ENCODE measurements around the gene RPS3. TPM values are rescaled to one million over a fixed set of nuclear protein-coding genes. Genes with fewer than 3 reads are reported as not detected.

RPS3 gene
- total RNA-seq, result 2,836 and 2,973 TPM in 2 replicates
- 3,219 and 3,734 TPM in 2 replicates for polyA plus RNA-seq
- 3,159 and 3,916 TPM in 2 replicates for polyA plus RNA-seq (2011; cell fraction: cytosol; rRNA removed)
- 1,354 and 1,373 TPM in 2 replicates for polyA plus RNA-seq (2011; cell fraction: nucleus; rRNA removed)
- polyA plus RNA-seq (2012), result 4,332 and 4,658 TPM in 2 replicates
- 1,194 and 1,275 TPM in 2 replicates for polyA minus RNA-seq
- polyA minus RNA-seq (2011; cell fraction: cytosol; rRNA and poly(A)+ RNA removed), result 1,153 TPM
- polyA minus RNA-seq (2011; cell fraction: nucleus; rRNA and poly(A)+ RNA removed), result 141 and 185 TPM in 2 replicates
- Bru-seq, nascent RNA, result percentile 96 among the genes with signal in this experiment
- BruChase-seq, experiment 1, labeled RNA remaining after a 6-hour chase, result percentile 96 among the genes with signal in this experiment
- BruChase-seq, experiment 2, labeled RNA remaining after a 2-hour chase, result percentile 96 among the genes with signal in this experiment
- long read RNA-seq, transcript RPS3-209 (7 exons, 1,306 nt), result minor isoform, 6 of 3,791 reads
- long read RNA-seq, transcript RPS3-217 (7 exons, 2,097 nt), result major isoform, 3,576 of 3,791 reads
- long read RNA-seq, transcript RPS3-202 (6 exons, 903 nt), result minor isoform, 6 of 3,791 reads
- long read RNA-seq, partial matches to known transcripts, result 171 of 3,791 reads
- long read RNA-seq, other reads (novel, unspliced or antisense), result 22 of 3,791 reads

DNA sequence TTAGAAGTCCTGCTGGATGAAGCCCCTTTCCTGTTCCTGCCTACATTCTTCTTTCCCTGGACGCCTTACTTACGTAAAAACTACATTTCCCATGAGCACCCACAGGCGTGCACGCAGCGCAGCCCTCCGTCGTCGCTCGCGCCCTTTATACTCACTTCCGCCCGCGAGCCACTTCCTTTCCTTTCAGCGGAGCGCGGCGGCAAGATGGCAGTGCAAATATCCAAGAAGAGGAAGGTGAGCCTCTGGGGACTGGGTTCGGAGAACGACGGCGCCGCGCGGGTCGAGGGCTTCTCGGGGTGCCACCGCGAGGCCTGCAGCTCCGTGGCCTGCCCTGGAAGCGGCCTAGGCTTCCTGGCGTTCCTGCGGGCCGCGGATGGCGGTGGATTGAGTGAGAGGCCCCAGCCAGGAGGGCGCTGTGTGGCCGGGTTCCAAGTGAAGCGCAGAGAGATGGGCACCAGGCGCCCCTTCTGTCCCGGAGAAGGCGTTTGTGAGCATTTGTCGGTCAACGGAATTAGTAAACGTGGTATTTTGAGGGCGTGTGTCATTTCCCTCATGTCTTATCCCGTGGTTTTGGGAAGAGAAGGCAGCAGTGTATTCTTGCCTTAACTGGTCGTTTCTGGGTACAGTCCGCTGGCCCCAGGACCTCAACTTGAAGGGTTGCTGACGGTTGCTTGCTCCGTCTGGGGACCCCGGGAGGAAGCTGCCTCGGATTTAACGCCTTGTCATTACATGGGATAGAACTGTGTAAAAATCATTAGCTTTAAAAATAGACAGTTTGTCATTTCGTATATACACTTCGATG, at the start of gene RPS3:
RPS3 (plus strand) TSS at position 175 of the 802 bp plus-strand sequence; CDS start at position 205, 30 bp downstream.
- Histone ChIP-seq H3K27ac (ENCODE audit: insufficient read depth, low read depth, low read length) (peak within 1 kb of the TSS; percentile 80), H3K27me3 (ENCODE audit: control insufficient read depth in 2 of 2, insufficient read depth in 2 of 2, low read length in 2 of 2) (no peaks in the 10 kb centered on the region), H3K4me3 (replicated peaks in 1 of 3; ENCODE audit: insufficient read depth in 1 of 3, low read depth in 1 of 3, low read length in 3 of 3) (peak within 1 kb of the TSS; percentile 77 to 86 (median 80)), H3K36me3 (ENCODE audit: control insufficient read depth in 2 of 2, extremely low read depth in 1 of 2, insufficient read depth in 2 of 2, low read length in 2 of 2) (peaks cover 26 to 29% of the 10 kb centered on the region in 2 experiments), H3K9ac (replicated peaks; ENCODE audit: extremely low read depth, insufficient read depth, low read length) (peak within 1 kb of the TSS; percentile 96), H3K4me1 (ENCODE audit: control insufficient read depth, extremely low read depth, insufficient read depth, low read length) (peaks cover 37% of the 10 kb centered on the region), H2AFZ (ENCODE audit: low read depth, low read length) (peak within 1 kb of the TSS; percentile 40), H3K4me2 (ENCODE audit: insufficient read depth, low read length) (peak within 1 kb of the TSS; percentile 77), H3K9me3 (replicated peaks; ENCODE audit: control insufficient read depth, insufficient read depth, low read length) (no peaks in the 10 kb centered on the region), H3K79me2 (ENCODE audit: control insufficient read depth, insufficient read depth, low read length) (peaks cover 52% of the 10 kb centered on the region), H3K9me1 (replicated peaks; ENCODE audit: control insufficient read depth, extremely low read depth, insufficient read depth, low read length) (no peaks in the 10 kb centered on the region), H4K20me1 (replicated peaks; ENCODE audit: control insufficient read depth, extremely low read depth, insufficient read depth, low read length) (peaks cover 9% of the 10 kb centered on the region)
- intact Hi-C loops (cut with micrococcal nuclease), result no loop called here
- ChIA-PET POLR2A (interaction anchor here (0.6 kb wide), 1 partner anchor 70 kb away, joined by 7 read pairs; no protein-coding TSS in a partner anchor), CTCF (interaction anchor here (2.2 to 4.9 kb wide), 2 partner anchors 10 to 120 kb away, joined by 9 to 26 read pairs; no protein-coding TSS in a partner anchor)
- peak; percentile 99 for TF ChIP-seq POLR2AphosphoS5 (IDR thresholded peaks at IDR 0.05; ENCODE audit: insufficient read depth, low read depth, low read length)
- no peak for TF ChIP-seq GATA2 (IDR thresholded peaks at IDR 0.05; ENCODE audit: insufficient read depth, insufficient read length, low read depth, low read length)
- peak; percentile 98 for TF ChIP-seq POLR2A (IDR thresholded peaks at IDR 0.05; ENCODE audit: low read depth, low read length)
- TF ChIP-seq, protein P1, sequence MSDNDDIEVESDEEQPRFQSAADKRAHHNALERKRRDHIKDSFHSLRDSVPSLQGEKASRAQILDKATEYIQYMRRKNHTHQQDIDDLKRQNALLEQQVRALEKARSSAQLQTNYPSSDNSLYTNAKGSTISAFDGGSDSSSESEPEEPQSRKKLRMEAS (IDR thresholded peaks at IDR 0.05; ENCODE audit: insufficient read depth, insufficient read length), result peak; percentile 14
- TF ChIP-seq EZH2 (IDR thresholded peaks at IDR 0.05; ENCODE audit: borderline replicate concordance, low read depth, low read length, severe bottlenecking), result no peak
- TF ChIP-seq JUN (IDR thresholded peaks at IDR 0.05; ENCODE audit: borderline replicate concordance, insufficient read depth, insufficient read length, low read depth), result no peak
- TF ChIP-seq FOS (IDR thresholded peaks at IDR 0.05; ENCODE audit: borderline replicate concordance, insufficient read depth, low read length), result no peak
- TF ChIP-seq MYC (IDR thresholded peaks at IDR 0.05; ENCODE audit: low read depth, low read length), result peak; percentile 50
- TF ChIP-seq, protein P2, sequence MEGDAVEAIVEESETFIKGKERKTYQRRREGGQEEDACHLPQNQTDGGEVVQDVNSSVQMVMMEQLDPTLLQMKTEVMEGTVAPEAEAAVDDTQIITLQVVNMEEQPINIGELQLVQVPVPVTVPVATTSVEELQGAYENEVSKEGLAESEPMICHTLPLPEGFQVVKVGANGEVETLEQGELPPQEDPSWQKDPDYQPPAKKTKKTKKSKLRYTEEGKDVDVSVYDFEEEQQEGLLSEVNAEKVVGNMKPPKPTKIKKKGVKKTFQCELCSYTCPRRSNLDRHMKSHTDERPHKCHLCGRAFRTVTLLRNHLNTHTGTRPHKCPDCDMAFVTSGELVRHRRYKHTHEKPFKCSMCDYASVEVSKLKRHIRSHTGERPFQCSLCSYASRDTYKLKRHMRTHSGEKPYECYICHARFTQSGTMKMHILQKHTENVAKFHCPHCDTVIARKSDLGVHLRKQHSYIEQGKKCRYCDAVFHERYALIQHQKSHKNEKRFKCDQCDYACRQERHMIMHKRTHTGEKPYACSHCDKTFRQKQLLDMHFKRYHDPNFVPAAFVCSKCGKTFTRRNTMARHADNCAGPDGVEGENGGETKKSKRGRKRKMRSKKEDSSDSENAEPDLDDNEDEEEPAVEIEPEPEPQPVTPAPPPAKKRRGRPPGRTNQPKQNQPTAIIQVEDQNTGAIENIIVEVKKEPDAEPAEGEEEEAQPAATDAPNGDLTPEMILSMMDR (IDR thresholded peaks at IDR 0.05; ENCODE audit: extremely low read depth in 1 of 2, insufficient read depth in 1 of 2, low read depth in 1 of 2, low read length in 2 of 2), result peak in 1 of 2 donors; percentile 16
- FAIRE-seq (peak; percentile 87), DNase-seq (ENCODE audit: low read depth, low spot score) (peak; percentile 95)
- BruUV-seq (replicated peaks), result TSS peak; percentile 47
- dilution Hi-C loops (cut with MboI; ENCODE audit: extremely low pct_ligation_motif_present, low sequenced_read_pairs), result no loop called here

All from endothelial cell of umbilical vein (primary cell).